Stomach (tissue), 4 donors: Measurements from ENCODE around the gene SPCS3.

ENCODE experiments used
- CTCF ChIP-seq, 7 experiments: fragments of 450-650 bp in 4 of 7; fragments of 200-600 bp in 3 of 7; sonication (generic) in 3 of 7; IDR thresholded peaks; one replicate each; pipeline ENCODE4 v1.5.1; 2016 to 2019; ENCODE audit warnings: antibody characterized with exemption in 7 of 7, control low read depth in 2 of 7, mild to moderate bottlenecking in 1 of 7
- POLR2AphosphoS5 ChIP-seq, 3 donors: sonication (generic); formaldehyde crosslinking; IDR thresholded peaks; one replicate each; pipeline ENCODE4 v1.6.1; 2016; ENCODE audit warnings: antibody characterized with exemption in 3 of 3

GRCh38 chr4:176288020-176288419 lies 31.7 kb upstream of the SPCS3 start:
- TF ChIP-seq CTCF (IDR thresholded peaks at IDR 0.05) (no peak), POLR2AphosphoS5 (IDR thresholded peaks at IDR 0.05) (no peak)
